SH-SY5Y (cell line): ENCODE results near the gene EPHB2.

Source experiments
- GATA2 ChIP-seq: IDR thresholded peaks from 2 replicates; pipeline ENCODE4 v1.6.1; 2011; ENCODE audit warnings: mild to moderate bottlenecking, low read depth, low read length
- GATA3 ChIP-seq: IDR thresholded peaks from 2 replicates; pipeline ENCODE4 v1.6.1; 2011; ENCODE audit warnings: low read depth, mild to moderate bottlenecking, low read length, moderate library complexity

DNA sequence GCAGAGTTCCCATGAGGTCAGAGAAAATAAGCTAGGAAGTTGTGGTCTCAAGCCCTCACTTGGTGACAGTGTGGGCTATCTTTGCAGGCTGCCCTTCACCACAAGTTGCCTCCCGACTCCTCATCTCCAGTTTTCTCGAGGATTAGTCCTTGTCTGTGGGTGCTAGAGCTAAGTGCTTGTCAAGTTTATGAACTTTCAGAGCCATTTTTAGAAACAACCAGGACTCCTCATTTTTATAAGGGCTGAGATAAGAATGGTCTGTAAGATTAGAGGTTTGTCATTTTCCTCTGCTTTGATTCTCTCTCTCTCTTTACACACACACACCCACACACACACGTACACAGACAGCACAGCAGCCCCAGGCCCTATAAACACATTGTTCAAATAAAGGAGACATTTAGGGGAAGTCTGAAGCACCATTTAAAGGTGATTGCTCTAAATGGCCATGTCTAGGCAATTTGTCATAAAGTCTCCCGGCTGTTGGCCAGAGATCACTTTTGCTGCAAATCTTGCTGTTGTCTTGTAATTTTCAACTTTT lies 134.8 kb downstream of the EPHB2 start:
- TF ChIP-seq GATA2 = no peak
- no peak for TF ChIP-seq GATA3
